ENCODE results near the gene ALKBH6. TPM values are rescaled to one million over a fixed set of nuclear protein-coding genes. Genes with fewer than 3 reads are reported as not detected.
A peak's percentile ranks its signal among the peaks of the same experiment; 100 is the strongest.

Gene ALKBH6
- total and polyA plus RNA-seq, 2 of the 13 experiments (the other 11 are each of a cell fraction or from before 2014, with no cell fraction given): 13.7 to 18.1 TPM

- TF ChIP-seq TOPORS (CRISPR knock-in tag; IDR thresholded peaks at IDR 0.05): no peak; the same call in 1 of the 2 replicates
- peak; percentile 24; the same call in 1 of the 2 replicates for TF ChIP-seq SAFB2 (CRISPR knock-in tag; IDR thresholded peaks at IDR 0.05; ENCODE audit: borderline replicate concordance, low read depth)
- TF ChIP-seq PTBP1 (IDR thresholded peaks at IDR 0.05; ENCODE audit: low read depth, low read length, poor library complexity, severe bottlenecking): no peak
- TF ChIP-seq RAD51 (IDR thresholded peaks at IDR 0.05; ENCODE audit: borderline replicate concordance): no peak
- TF ChIP-seq JUND (CRISPR knock-in tag; IDR thresholded peaks at IDR 0.05): no peak
- no peak for TF ChIP-seq NCOA2 (CRISPR knock-in tag; IDR thresholded peaks at IDR 0.05)
- TF ChIP-seq GABPA (IDR thresholded peaks at IDR 0.05; ENCODE audit: low read depth, low read length): peak; percentile 96
- TF ChIP-seq GABPA (CRISPR knock-in tag; IDR thresholded peaks at IDR 0.05; ENCODE audit: low read depth): peak; percentile 94
- 0 out of 2 replicates have a peak, but pooled peaks have one; percentile 40 for TF ChIP-seq ZSCAN25 (CRISPR knock-in tag; IDR thresholded peaks at IDR 0.05)
- TF ChIP-seq NR2F2 (IDR thresholded peaks at IDR 0.05; ENCODE audit: borderline replicate concordance, low read depth): 0 out of 2 replicates have a peak, but pooled peaks have one; percentile 49
- no peak for TF ChIP-seq ZNF598 (CRISPR knock-in tag; IDR thresholded peaks at IDR 0.05; ENCODE audit: borderline replicate concordance)
- TF ChIP-seq THRA (CRISPR knock-in tag; IDR thresholded peaks at IDR 0.05; ENCODE audit: borderline replicate concordance): no peak
- peak; percentile 15 for TF ChIP-seq ZNF781 (CRISPR knock-in tag; IDR thresholded peaks at IDR 0.05; ENCODE audit: borderline replicate concordance, not compliant biosample characterization)
- no peak for TF ChIP-seq PAF1 (CRISPR knock-in tag; IDR thresholded peaks at IDR 0.05)
- TF ChIP-seq HIVEP1 (CRISPR knock-in tag; IDR thresholded peaks at IDR 0.05): peak; percentile 79; the same call in 1 of the 2 replicates
- TF ChIP-seq ZMYM3 (CRISPR knock-in tag; IDR thresholded peaks at IDR 0.05): 0 out of 2 replicates have a peak, but pooled peaks have one; percentile 3
- TF ChIP-seq PAWR (CRISPR knock-in tag; IDR thresholded peaks at IDR 0.05; ENCODE audit: borderline replicate concordance): no peak
- TF ChIP-seq HOXA7 (CRISPR knock-in tag; IDR thresholded peaks at IDR 0.05): no peak
- peak; percentile 76; the same call in 1 of the 2 replicates for TF ChIP-seq MIER3 (CRISPR knock-in tag; IDR thresholded peaks at IDR 0.05; ENCODE audit: borderline replicate concordance)
- peak; percentile 95 for TF ChIP-seq ZNF563 (CRISPR knock-in tag; IDR thresholded peaks at IDR 0.05)
- peak; percentile 65; the same call in 1 of the 2 replicates for TF ChIP-seq ZNF431 (CRISPR knock-in tag; IDR thresholded peaks at IDR 0.05; ENCODE audit: borderline replicate concordance, low read depth)
- TF ChIP-seq SP2 (CRISPR knock-in tag; IDR thresholded peaks at IDR 0.05): peak; percentile 88
- TF ChIP-seq ATM (IDR thresholded peaks at IDR 0.05; ENCODE audit: borderline replicate concordance): no peak
- TF ChIP-seq RARG (CRISPR knock-in tag; IDR thresholded peaks at IDR 0.05; ENCODE audit: low read depth): no peak
- TF ChIP-seq GLI4 (CRISPR knock-in tag; IDR thresholded peaks at IDR 0.05; ENCODE audit: borderline replicate concordance): no peak; the same call in 1 of the 2 replicates
- TF ChIP-seq EP300 (IDR thresholded peaks at IDR 0.05; ENCODE audit: low read depth in 2 of 2, low read length in 2 of 2): 0 out of 4 replicates have a peak, but pooled peaks of 1 of the 2 experiments have one; percentile 37
- TF ChIP-seq EP300 (CRISPR knock-in tag; IDR thresholded peaks at IDR 0.05; ENCODE audit: borderline replicate concordance): no peak
- TF ChIP-seq ZNF703 (CRISPR knock-in tag; IDR thresholded peaks at IDR 0.05; ENCODE audit: borderline replicate concordance): peak; percentile 84; the same call in 1 of the 2 replicates
- no peak for TF ChIP-seq ZFP36L2 (CRISPR knock-in tag; IDR thresholded peaks at IDR 0.05)
- TF ChIP-seq RFXAP (CRISPR knock-in tag; IDR thresholded peaks at IDR 0.05; ENCODE audit: borderline replicate concordance): no peak
Measured at GRCh38 chr19:35995048-35995993, 18.7 kb downstream of the ALKBH6 start, which contains the start of gene SDHAF1 (continued).

All from HepG2 (cell line).